ENCODE results near the gene STARD13.
A peak's percentile ranks its signal among the peaks of the same experiment; 100 is the strongest.
"Not testable (repeated sequence)": the region's sequence is repeated elsewhere in the genome, so short reads cannot be mapped to it uniquely, and the experiment has no call there.

The STARD13 gene

DNA sequence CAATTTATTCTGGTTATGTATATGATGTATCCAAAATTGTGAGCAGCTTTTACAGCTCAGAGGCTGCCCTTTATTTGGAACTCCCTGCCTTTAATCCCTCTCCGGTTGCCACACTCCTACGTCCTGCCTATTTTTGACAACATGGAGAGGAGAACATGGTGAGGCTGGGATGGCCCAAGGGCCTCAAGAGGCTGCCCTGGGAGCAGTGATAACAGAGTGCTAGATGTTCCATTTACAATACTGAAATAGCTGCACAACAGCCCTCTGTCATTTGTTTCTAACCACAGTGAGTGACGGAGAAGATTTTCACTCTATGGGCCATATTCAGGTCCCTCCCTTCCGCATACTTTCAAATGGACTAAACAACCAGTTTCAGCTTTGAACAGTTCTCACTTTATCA, 33.4 kb downstream of the STARD13 start:
- DNase-seq (ENCODE audit: low read depth in 2 of 2), result no peak

GRCh38 chr13:33251131-33251661, 34.4 kb downstream of the STARD13 start:
- DNase-seq (ENCODE audit: low read depth in 2 of 2), result no peak

DNA sequence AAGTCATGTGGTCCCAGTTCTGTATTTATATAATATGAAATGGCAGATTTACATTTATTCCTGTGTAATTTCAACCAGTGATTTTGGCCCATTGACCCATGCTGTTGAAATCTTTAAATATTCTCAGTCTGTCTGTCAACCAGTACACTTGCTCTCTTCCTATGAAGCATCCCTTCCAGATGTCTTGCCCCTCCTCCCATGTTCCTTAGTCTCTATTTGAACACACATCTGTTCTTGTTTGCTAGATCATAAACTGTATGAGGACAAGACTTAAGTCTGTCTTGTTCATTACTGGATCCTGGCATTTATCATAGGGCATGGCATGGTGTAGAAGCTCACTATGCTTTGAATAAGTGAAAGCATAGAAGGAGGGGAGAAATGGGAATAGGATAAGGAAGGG, 34.9 kb downstream of the STARD13 start:
- DNase-seq (ENCODE audit: low read depth in 2 of 2), result no peak

DNA sequence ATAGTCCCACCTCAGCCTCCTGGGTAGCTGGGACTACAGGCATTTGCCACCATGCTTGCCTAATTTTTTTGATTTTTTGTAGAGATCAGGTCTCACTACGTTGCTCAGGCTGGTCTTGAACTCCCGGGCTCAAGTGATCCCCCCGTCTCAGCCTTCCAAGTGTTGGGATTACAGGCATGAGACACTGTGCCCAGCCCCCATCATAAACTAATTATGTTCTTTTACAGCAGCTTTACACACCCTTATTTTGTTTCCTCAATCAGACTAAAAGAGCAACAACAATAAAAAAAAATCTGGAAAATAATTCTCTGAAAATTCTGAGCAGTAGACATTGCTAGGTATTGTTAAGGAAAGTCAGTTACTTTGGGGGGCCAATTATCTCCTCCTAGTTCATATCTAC, 35.7 kb downstream of the STARD13 start:
- no peak for DNase-seq (ENCODE audit: low read depth in 2 of 2)

DNA sequence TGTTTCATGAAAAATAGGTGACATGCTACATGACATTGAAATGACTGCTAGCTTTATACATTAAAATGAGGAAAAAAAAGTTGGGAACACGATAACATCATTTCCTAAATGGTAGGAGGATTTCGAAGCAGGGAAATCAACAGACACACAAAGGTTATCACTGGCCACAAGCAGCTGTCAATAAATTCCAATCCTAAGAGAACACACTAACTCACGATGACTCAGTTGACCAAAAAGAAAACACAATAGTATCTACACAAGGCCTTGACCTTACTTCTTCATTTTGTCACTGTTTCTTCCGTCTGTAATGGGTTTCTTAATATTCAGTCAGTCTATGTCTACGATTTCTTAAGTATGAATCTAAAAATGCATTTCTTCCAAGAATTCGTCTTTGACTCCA, 36.5 kb downstream of the STARD13 start:
- DNase-seq (ENCODE audit: low read depth in 2 of 2), result no peak

DNA sequence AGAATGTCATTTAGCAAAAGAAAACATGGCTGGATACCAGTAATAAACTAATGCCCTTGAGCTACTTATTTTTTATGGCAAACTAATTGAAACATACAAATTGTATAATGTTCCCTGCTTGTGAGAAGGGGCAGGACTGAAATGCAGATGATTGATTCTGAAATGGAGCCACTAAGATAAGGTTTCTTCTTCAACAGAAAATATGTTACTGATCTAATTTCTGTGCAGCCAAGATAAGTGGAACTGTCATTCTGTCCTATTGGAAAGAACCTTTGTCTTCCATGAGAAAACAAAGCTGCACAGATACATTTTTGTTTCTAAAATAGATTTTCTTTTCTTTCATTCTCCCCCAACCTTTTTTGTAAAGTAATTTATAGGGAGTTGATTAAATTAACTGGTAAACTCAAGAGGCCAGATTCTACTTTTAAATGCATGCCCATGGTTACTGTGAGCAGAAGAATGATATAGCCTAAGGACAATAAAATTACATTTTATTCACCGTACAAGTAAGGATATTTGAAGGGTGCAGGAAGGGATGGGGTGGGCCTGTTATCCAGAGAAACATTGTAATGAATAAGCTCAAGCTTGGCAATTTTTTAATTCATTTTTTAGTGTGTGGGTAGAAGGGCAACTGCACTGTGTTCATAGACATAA, 39.9 kb downstream of the STARD13 start:
- DNase-seq (ENCODE audit: low read depth in 2 of 2), result no peak

- DNase-seq (ENCODE audit: low read depth in 2 of 2), result no peak
Measured at GRCh38 chr13:33244907-33245287, 40.7 kb downstream of the STARD13 start.

DNA sequence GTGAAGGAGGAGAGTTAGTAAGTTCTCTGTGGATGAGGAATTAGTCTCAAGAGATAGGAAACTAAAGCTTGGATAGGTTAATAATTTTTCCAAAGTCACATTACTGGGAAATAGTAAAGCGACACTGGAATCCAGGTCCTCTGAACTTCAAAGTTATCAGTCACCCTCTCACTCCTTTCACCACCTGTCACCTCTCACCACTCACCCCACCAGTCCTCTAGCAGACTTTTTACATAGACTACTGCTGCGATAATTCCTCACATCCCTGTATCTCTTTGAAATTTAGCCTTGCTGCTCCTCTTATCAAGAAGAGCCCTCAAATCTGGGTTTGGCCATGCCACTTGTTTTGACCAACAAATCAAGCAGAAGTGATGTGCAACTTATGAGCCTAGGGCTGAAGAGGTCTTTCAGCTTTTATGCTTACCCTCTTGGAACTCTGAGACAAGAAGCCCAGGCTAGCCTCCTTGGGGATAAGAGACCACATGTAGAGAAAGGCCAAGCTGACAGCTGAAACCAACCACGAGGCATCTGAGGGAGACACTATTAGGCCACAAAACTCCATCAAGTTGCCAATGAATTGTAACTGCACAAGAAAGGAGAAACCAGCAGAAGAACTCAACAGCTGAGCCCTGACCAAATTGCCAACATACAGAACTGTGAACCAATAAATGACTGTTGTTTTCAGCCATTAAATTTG, 41.2 kb downstream of the STARD13 start:
- DNase-seq (ENCODE audit: low read depth in 2 of 2), result no peak

GRCh38 chr13:33242984-33243617, 42.5 kb downstream of the STARD13 start:
- no peak for DNase-seq (ENCODE audit: low read depth in 2 of 2)

- not testable (repeated sequence) for DNase-seq (ENCODE audit: low read depth in 2 of 2)
Measured at GRCh38 chr13:33242372-33242771, 43.2 kb downstream of the STARD13 start.

DNA sequence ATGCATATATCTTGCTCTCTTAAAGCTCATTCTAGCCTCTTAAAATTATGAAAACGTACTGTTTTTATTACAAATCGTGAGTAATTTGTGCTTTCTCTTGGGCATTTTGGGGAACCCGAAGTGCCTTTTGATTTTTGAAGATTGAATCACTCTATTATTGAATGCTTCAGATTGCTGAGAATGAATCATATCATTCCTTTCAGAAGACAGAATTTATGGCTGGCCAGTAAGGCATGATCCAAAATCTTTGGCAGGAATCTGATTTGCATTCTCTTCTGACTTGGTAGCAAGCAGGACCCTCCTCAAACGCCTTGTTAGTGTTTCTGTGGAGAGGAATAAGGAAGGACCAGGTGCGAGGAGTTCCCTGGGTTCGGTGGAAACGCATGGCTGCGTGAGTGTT, 49.5 kb downstream of the STARD13 start:
- DNase-seq (ENCODE audit: low read depth in 2 of 2), result no peak

- DNase-seq (ENCODE audit: low read depth in 2 of 2), result no peak
Measured at GRCh38 chr13:33235564-33235963, 50.0 kb downstream of the STARD13 start.

DNA sequence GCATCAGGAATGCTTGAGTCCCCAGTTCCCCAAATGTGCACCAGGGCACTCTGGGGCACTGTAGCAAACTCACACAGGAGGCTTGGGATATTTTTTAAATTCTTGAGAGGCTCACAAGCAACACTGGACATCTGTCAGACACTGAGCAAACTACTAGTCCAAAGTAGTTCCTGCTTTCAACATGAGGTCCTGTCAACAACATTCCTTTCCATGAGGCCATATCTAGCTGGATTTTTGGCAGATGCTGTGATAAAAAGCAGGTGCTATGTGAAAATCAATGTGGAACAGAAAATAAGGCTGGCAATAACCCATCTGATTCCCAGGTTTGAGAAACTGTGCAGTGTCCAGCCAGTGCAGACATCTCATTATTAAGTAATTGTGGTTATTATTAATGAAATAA, 50.5 kb downstream of the STARD13 start:
- no peak for DNase-seq (ENCODE audit: low read depth in 2 of 2)

- no peak for DNase-seq (ENCODE audit: low read depth in 2 of 2)
Measured at GRCh38 chr13:33233547-33233946, 52.0 kb downstream of the STARD13 start.

DNA sequence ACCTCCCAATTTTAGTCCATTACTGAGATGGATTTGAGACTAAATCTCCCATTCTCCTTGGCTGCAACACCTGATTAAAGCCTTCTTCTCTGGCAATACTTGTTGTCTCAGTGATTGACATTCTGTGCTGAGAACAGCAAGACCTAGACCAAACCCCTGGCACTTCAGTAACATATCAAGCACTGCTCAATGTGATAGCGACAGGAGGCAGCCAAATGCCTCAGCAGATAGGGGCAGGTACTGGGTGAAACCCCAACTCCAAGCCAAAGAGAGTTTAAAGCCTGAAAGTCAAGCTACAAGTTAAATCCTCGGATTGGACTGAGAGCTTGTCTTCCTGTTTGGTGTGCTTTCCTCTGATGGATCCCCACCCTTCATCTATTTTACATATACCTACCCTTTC, 52.7 kb downstream of the STARD13 start:
- DNase-seq (ENCODE audit: low read depth in 2 of 2), result no peak

DNA sequence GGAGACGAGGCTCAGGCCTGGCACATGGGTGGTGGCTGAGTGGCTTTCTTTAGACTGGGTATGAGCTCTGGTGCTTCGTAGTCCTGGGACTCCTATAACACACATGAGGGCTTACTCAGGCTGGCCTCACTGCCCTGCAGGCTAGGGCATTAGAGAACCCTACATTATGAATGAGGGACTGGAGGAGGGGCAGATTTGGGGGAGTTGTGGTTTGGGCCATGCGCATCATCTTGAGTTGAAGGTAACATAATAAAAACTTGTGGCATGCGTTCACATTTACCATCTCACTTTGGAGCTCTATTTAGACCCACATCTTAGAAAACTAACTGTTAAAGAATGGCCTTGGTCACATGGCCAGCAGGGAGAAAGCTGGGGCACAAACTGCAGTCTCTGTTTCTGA, 54.2 kb downstream of the STARD13 start:
- no peak for DNase-seq (ENCODE audit: low read depth in 2 of 2)

GRCh38 chr13:33230178-33230881, 55.2 kb downstream of the STARD13 start:
- no peak for DNase-seq (ENCODE audit: low read depth in 2 of 2)

DNA sequence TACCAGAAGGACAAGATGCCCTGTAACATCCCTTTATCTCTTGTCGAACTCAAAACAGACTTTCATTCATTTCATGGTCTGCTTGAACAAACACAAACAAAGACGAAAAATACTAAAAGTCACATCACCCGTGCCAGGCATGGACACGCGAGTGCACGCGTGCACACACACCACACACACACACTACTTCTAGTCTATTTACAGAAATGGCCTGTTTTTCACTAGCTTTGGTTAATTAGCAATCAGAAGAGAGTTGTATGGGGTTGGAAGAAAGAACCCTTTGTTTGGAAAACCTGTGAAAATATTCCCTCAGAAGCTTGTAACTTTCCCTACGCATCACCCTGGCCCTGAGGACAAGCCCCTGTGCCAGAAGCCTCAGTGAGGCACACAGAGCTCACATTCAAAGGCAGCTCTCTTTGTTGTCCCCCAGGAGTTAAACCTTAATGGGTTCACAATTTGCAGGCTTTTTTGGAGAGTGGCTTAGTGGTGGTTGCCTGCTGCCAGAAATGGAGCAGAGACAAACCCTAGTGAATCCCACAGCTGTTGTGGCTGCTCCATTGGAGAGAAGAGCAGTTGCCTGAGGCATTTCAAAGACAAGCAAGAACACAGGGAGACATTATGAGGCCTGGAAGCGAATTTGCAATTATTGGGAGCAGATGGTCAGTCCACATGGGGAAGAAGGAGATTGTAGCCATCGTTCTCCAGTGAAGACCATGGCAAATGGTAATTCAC, 55.9 kb downstream of the STARD13 start:
- no peak for DNase-seq (ENCODE audit: low read depth in 2 of 2)

GRCh38 chr13:33228648-33229445, 56.7 kb downstream of the STARD13 start:
- peak in 1 of 2 donors; percentile 12 for DNase-seq (ENCODE audit: low read depth in 2 of 2)

DNA sequence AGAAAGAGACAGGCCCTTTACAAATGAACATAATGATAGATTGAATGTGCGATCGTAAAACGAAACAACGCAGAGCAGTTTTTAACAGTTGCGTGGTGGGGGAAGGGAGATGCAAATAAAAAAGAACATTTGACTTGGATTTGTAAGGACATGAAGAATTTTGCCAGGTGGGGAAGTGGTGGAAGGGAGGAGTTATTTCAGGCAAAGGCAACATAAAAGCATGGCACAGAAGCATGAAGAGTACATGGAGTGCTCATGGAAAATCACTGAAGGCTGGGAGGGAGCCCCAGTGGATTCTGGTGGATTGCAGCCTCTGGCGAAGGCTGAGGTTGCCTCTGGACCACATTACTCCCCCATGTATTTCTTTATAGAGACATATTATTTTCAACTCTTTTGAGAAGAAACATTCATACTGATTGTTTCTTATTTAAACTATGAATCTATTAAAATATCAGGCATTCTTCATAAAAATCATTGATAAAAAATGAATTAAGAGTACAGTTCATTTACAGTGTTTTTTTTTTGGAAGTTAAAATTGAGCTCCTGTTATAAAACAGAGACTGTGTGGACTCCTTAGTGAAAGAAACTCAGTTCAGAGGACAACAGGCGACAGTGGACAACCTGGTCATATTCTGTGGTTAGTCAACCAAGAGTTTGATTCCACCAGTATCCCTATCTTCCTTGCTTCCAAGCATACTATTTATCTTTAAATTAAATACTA, 57.5 kb downstream of the STARD13 start:
- DNase-seq (ENCODE audit: low read depth in 2 of 2), result no peak
